HS-5 (cell line): ENCODE data around the gene WBP4.
"Not testable (repeated sequence)": the region's sequence is repeated elsewhere in the genome, so short reads cannot be mapped to it uniquely, and the experiment has no call there.

ENCODE experiments used
- DNase-seq: peaks from one replicate; pipeline ENCODE4 v3.0.0-alpha.2; 2012; ENCODE audit warnings: low read depth

The WBP4 gene

GRCh38 chr13:41061075-41061913, at the start of gene WBP4:
WBP4 (plus strand) TSS chr13:41061509; CDS start chr13:41061674, 165 bp downstream.
- no peak for DNase-seq

DNA sequence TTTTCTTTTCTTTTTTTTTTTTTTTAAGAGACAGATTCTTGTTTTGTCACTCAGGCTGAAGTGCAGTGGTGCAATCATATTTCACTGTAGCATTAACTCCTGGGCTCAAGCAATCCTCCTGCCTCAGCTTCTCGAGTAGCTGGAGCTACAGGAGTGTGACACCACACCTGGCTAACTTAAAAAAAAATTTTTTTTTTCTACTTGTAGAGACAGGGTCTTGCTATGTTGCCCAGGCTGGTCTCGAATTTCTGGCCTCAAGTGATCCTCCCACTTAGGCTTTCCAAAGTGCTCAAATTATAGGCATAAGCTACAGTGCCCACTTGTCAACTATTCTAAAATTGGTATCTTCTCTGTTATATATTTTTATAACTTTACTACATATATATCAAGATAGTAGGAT, 48.8 kb upstream of the WBP4 start:
- no peak for DNase-seq

DNA sequence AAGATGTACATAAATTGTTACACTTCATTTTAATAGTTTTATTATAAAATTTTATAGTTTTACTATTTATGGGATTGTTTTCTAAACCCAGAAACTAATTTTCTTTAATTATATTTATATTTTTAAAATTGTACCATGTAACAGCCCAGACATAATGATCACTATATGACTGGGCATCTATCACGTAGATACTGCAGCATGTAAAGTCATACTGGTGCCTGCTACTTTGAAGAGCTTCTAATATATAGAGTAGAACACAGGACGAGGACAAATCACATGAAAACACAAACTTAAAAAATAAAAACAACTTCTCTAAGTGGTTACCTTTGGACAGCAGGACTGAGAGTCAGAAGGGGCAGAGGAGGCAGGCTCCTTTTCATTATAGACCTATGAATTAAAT, 47.5 kb upstream of the WBP4 start:
- DNase-seq = no peak

DNA sequence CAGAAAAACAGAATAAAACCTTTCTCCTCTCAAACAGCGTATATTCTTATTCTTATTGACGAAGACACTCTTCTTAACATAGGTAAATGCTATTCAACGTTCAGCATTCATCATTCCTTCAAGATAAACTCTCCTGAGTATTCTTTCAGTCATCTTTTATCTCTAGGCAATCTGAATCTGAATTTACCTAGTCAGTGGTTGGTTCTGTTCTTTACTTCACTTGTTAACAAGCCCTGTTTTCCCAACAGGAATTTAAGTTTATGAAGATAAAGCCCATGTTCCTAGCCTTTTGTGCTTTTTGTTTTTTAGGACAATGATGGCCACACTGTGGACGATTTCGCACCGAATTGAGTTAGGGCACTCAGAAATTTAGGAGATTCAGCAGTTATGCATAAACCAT, 45.4 kb upstream of the WBP4 start:
- no peak for DNase-seq

- DNase-seq = no peak
Measured at GRCh38 chr13:41017159-41017558, 44.1 kb upstream of the WBP4 start.

- DNase-seq = no peak
Measured at GRCh38 chr13:41017817-41018601, 43.3 kb upstream of the WBP4 start.

DNA sequence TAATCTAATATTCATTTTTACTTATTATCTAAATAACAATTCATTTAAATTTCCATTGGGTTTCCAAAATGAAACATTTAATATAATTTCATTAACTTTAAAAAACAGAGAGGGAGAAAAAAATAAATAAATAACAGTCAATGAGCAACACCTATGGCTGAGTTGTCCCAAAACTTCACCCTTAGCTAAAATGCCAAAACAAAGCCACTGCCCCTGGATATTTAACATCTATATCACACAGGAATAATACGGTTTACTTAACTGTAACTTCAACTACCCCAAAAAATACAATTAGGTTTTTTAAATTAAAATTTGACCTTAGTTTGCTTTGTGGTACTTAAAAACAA, 42.7 kb upstream of the WBP4 start:
- DNase-seq = no peak

DNA sequence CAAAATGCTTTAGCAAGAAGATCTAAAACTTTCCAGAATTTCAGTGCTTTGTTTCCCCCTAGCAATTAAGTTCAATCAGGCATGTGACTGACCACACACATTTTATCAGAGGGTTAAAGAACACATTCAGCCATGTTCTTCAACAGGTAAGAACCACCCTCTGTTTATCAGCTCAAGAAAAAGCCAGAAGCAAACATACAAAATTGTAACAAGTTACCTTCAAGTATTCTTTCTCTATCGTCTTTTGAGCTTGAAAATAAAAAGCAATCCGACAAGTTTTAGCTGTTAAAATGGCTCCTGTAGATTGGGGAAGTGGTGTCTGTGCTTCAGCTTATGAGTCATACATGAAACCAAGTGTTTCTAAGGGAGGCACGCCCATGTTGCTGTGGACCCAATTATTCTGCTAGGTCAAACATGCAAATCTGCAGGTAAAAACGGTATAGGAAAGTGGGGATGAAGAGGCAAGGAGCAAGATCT, 42.3 kb upstream of the WBP4 start, which contains the start of gene ELF1:
TSS of gene ELF1 (minus strand) at position 306 of the 477 bp plus-strand sequence. CDS start 37,262 bp downstream, outside the sequence.
- peak; percentile 26 for DNase-seq

- DNase-seq = no peak
Measured at GRCh38 chr13:41019578-41020347, 41.5 kb upstream of the WBP4 start.

DNA sequence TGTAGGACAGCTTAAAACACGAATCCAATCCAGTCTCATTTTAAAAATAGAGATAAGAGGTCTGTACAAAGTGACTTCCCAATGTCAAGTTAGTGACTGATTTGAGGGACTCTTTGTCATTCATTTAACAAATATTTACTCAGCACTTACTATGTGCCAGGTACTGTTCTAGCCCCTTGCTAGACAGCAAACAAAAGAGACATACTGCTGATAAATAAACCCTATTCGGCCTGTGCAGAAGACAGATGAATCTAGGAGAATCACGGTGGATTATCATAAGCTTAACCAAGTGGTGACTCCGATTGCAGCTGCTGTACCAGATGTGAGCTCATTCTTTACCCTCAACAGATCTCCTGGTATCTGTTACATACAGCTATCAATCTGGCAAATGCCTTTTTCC, 35.8 kb upstream of the WBP4 start:
- no peak for DNase-seq

DNA sequence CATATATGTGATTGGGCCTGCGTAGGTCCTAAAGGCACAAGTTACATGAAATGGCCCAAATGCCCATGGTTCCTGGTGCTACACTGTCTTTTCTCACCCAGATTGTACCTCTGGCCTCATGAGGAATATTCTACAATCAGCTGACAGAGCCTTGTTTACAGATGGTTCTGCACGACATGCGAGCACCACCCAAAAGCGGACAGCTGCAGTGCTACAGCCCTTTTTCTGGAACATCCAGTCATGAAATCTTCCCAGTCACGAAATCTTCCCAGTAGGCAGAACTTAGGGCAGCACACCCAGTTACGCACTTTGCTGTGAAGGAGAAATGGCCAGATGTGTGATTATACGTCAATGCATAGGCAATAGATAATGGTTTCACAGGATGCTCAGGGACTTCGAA, 34.5 kb upstream of the WBP4 start:
- no peak for DNase-seq

DNA sequence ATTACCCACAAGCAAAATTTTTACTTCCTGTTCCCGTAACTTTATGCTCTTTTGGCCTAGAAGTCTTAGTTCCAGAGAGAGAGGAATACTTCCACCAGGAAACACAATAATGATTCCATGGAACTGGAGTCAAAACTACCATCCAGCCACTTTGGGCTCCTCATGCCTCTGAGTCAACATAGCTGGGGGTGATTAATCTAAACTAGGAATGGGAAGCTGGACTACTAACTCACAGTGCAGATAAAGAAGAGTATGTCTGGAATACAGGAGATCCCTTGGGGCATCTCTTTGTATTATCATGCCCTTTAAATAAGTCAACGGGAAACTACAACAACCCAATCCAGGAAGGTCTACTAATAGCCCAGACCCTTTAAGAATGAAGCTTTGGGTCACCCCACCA, 33.3 kb upstream of the WBP4 start:
- no peak for DNase-seq

GRCh38 chr13:41029629-41030028, 31.7 kb upstream of the WBP4 start:
- DNase-seq = no peak

- no peak for DNase-seq
Measured at GRCh38 chr13:41032691-41033376, 28.5 kb upstream of the WBP4 start.

DNA sequence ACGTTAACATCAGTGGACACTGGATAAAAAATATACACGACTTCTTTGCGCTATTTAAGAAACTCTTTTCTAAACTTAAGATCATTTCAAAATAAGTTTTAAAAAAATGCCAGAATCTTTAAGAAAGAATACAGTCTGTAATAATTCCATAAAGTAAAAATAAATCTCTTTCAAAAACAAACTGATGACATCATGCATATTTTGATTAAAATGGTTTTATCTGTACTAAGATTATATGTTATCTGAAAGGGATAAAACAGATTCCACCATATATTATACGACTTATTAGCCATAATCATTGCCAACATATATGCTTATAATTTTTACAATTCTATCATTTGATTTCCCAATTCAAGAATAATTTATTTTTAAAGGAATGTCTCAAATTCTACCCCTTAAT, 26.9 kb upstream of the WBP4 start:
- no peak for DNase-seq

DNA sequence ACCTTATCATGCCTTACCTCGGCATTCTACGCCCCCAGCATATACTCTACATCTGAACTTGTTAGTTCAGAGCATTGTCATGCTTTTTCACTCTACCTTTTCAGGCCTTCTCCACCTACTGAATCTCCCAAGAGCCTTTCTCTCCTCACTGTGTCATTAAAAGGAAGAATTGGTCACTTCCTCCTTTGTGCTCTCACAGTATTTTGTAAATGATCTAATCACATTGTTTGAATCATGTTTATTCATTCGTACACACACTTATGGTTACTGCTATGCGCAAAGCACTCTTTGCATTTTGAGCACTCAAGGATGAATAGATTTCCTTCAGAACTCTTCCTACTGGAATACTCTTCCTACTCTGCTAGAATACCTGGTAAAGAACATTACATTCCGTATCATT, 26.4 kb upstream of the WBP4 start:
- no peak for DNase-seq

- DNase-seq = not testable (repeated sequence)
Measured at GRCh38 chr13:41036557-41036956, 24.8 kb upstream of the WBP4 start.

GRCh38 chr13:41039746-41040145, 21.6 kb upstream of the WBP4 start:
- no peak for DNase-seq

DNA sequence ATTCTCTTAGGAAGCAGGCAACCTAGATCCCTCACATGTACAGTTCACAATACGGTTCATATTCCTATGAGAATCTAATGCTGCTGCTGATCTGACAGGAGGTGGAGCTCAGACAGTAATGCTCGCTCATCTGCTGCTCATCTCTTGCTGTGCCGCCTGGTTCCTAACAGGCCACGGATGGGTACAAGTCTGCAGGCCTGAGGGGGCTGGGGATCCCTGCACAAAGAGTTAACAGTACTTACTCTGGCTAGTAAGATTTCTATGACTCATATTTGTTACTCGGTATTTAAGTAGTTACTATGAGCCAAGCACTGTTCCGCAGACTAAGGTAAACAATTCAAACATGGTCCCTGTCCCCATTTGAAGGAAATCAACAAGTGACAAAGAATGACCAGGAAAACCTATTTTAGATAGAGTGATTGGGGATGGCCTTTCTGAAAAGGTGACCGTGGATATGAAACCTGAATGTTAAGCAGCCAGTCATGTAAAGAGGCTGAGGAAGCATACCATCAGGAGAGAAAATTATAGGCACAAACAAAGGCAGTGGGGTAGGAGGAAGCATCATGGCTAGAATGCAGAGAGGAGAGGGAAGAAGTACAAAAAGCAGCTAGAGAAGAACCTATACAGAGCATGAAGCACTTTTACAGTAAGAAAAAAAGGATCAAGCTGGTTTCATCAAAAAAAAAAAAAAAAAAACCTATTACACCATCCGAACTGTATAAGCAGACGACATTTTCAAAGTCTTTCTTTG, 20.6 kb upstream of the WBP4 start:
- no peak for DNase-seq

DNA sequence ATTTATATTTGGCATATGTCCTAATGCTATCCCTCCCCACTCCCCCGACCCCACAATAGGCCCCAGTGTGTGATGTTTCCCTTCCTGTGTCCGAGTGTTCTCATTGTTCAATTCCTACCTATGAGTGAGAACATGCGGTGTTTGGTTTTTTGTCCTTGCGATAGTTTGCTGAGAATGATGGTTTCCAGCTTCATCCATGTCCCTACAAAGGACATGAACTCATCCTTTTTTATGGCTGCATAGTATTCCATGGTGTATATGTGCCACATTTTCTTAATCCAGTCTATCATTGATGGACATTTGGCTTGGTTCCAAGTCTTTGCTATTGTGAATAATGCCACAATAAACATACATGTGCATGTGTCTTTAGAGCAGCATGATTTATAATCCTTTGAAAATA, 18.9 kb upstream of the WBP4 start:
- not testable (repeated sequence) for DNase-seq

- no peak for DNase-seq
Measured at GRCh38 chr13:41048640-41049039, 12.7 kb upstream of the WBP4 start.
